Measurements from ENCODE around the gene CFP. TPM values are rescaled to one million over a fixed set of nuclear protein-coding genes. Genes with fewer than 3 reads are reported as not detected.
"Not testable (repeated sequence)": the region's sequence is repeated elsewhere in the genome, so short reads cannot be mapped to it uniquely, and the experiment has no call there.

CFP gene
- total RNA-seq, 1 donor from 2014 or later, result 24.8 TPM

- intact Hi-C loops (cut with DNase I), result no loop called here
- Histone ChIP-seq H3K4me3 (no peak overlapping the region), H3K4me1 (no peaks in the 10 kb centered on the region), H3K27me3 (ENCODE audit: low read depth) (no peaks in the 10 kb centered on the region), H3K9me3 (no peaks in the 10 kb centered on the region), H3K27ac (no peak overlapping the region), H3K36me3 (no peaks in the 10 kb centered on the region)
- no peak for DNase-seq
- no peak for ATAC-seq
- TF ChIP-seq, protein P1, sequence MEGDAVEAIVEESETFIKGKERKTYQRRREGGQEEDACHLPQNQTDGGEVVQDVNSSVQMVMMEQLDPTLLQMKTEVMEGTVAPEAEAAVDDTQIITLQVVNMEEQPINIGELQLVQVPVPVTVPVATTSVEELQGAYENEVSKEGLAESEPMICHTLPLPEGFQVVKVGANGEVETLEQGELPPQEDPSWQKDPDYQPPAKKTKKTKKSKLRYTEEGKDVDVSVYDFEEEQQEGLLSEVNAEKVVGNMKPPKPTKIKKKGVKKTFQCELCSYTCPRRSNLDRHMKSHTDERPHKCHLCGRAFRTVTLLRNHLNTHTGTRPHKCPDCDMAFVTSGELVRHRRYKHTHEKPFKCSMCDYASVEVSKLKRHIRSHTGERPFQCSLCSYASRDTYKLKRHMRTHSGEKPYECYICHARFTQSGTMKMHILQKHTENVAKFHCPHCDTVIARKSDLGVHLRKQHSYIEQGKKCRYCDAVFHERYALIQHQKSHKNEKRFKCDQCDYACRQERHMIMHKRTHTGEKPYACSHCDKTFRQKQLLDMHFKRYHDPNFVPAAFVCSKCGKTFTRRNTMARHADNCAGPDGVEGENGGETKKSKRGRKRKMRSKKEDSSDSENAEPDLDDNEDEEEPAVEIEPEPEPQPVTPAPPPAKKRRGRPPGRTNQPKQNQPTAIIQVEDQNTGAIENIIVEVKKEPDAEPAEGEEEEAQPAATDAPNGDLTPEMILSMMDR (IDR thresholded peaks at IDR 0.05), result no peak
These were observed 24.7 kb downstream of the CFP start for GRCh38 chrX:47605024-47605423.

DNA sequence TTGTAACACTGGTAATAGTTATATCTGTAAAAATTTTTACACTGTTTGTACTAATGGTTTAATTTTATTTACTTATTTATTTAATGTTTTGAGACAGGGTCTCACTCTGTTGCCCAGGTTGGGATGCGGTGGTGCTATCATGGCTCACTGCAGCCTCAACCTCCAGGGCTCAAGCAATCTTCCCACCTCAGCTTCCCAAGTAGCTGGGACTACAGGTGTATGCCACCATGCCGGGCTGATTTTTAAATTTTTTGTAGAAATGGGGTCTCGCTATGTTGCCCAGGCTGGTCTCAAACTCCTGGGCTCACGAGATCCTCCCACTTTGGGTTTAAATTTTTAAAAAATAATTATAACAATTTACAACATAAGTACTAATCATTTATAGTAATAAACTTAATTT lies 26.6 kb downstream of the CFP start:
- H3K27ac ChIP-seq; H3K9me3 ChIP-seq; H3K4me3 ChIP-seq; H3K36me3 ChIP-seq; H3K27me3 ChIP-seq (ENCODE audit: low read depth); intact Hi-C loops (cut with DNase I); DNase-seq; H3K4me1 ChIP-seq; ATAC-seq: not testable (repeated sequence)

GRCh38 chrX:47597222-47597621 lies 32.5 kb downstream of the CFP start:
- DNase-seq, result no peak
- TF ChIP-seq, protein P1 (IDR thresholded peaks at IDR 0.05), result no peak
- H3K9me3 ChIP-seq, result no peaks in the 10 kb centered on the region
- H3K27me3 ChIP-seq (ENCODE audit: low read depth), result no peaks in the 10 kb centered on the region
- H3K36me3 ChIP-seq, result no peaks in the 10 kb centered on the region
- H3K4me3 ChIP-seq, result no peak overlapping the region
- intact Hi-C loops (cut with DNase I), result no loop called here
- no peak overlapping the region for H3K27ac ChIP-seq
- ATAC-seq, result no peak
- H3K4me1 ChIP-seq, result no peaks in the 10 kb centered on the region

- no peaks in the 10 kb centered on the region for H3K36me3 ChIP-seq
- no peak for DNase-seq
- H3K27me3 ChIP-seq (ENCODE audit: low read depth), result no peaks in the 10 kb centered on the region
- H3K9me3 ChIP-seq, result no peaks in the 10 kb centered on the region
- H3K4me1 ChIP-seq, result no peaks in the 10 kb centered on the region
- ATAC-seq, result no peak
- no peak overlapping the region for H3K27ac ChIP-seq
- no peak overlapping the region for H3K4me3 ChIP-seq
- TF ChIP-seq, protein P1 (IDR thresholded peaks at IDR 0.05), result no peak
- intact Hi-C loops (cut with DNase I), result no loop called here
These were observed 33.5 kb downstream of the CFP start for GRCh38 chrX:47596256-47596655.

DNA sequence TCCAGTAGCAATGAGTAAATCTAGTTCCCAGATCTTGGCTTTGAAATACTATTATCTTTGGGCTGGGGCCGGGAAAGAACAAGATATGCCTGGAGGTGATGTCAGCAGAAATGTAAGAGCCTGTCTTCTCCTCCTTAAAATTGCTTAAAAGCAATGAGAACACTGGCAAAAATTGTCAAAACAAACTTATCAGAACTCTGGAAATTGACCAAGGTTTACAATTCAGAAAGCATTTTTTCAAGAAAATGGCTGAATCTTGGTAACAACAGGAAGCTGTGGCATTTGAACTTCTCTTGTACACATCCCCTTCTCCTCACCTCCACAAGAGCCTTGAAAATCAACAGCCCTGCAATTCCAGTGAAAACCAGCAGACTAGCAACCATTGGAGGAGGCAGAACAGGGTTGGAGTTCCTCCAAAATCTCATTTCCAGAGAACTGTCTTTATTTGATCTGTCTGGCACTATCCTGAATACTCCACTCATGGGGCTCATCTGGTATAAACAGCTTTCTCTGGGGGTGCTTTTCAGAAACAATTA lies 33.9 kb downstream of the CFP start:
- no peak overlapping the region for H3K27ac ChIP-seq
- H3K36me3 ChIP-seq, result no peaks in the 10 kb centered on the region
- no peaks in the 10 kb centered on the region for H3K4me1 ChIP-seq
- ATAC-seq (no peak), DNase-seq (no peak)
- intact Hi-C loops (cut with DNase I), result no loop called here
- TF ChIP-seq, protein P1 (IDR thresholded peaks at IDR 0.05), result no peak
- no peak overlapping the region for H3K4me3 ChIP-seq
- H3K27me3 ChIP-seq (ENCODE audit: low read depth), result no peaks in the 10 kb centered on the region
- H3K9me3 ChIP-seq, result no peaks in the 10 kb centered on the region

- TF ChIP-seq, protein P1 (IDR thresholded peaks at IDR 0.05), result no peak
- Histone ChIP-seq H3K9me3 (no peaks in the 10 kb centered on the region), H3K4me3 (no peak overlapping the region), H3K27me3 (ENCODE audit: low read depth) (no peaks in the 10 kb centered on the region), H3K4me1 (no peaks in the 10 kb centered on the region), H3K27ac (no peak overlapping the region), H3K36me3 (no peaks in the 10 kb centered on the region)
- no peak for ATAC-seq
- no peak for DNase-seq
- intact Hi-C loops (cut with DNase I), result no loop called here
These were observed 36.2 kb downstream of the CFP start for GRCh38 chrX:47593522-47593921.

Measured in lower lobe of right lung (tissue), 2 donors.